Measurements from ENCODE around the gene KCNK4.

- TF ChIP-seq EGR1 (IDR thresholded peaks at IDR 0.05) (no peak), YY1 (IDR thresholded peaks at IDR 0.05; ENCODE audit: low read depth) (no peak)
Observed at GRCh38 chr11:64312947-64313346, 21.8 kb downstream of the KCNK4 start.

All from Ishikawa (cell line).